GM18499 (cell line): ENCODE results near the gene SEC16A.

Experiments used
- ATAC-seq: cut with Tn5 transposase; IDR thresholded peaks from one replicate; pipeline ENCODE4 v1.9.1; 2021; ENCODE audit warnings: moderate number of reproducible peaks; ENCODE audit not compliant: insufficient read depth, unreplicated experiment

The SEC16A gene

GRCh38 chr9:136444102-136444501, 38.7 kb downstream of the SEC16A start:
- no peak for ATAC-seq

- ATAC-seq = no peak
These were observed 39.2 kb downstream of the SEC16A start for GRCh38 chr9:136443687-136444086.

- no peak for ATAC-seq
These were observed 39.8 kb downstream of the SEC16A start for GRCh38 chr9:136443087-136443486.

GRCh38 chr9:136442265-136442664, 40.6 kb downstream of the SEC16A start:
- ATAC-seq = no peak

DNA sequence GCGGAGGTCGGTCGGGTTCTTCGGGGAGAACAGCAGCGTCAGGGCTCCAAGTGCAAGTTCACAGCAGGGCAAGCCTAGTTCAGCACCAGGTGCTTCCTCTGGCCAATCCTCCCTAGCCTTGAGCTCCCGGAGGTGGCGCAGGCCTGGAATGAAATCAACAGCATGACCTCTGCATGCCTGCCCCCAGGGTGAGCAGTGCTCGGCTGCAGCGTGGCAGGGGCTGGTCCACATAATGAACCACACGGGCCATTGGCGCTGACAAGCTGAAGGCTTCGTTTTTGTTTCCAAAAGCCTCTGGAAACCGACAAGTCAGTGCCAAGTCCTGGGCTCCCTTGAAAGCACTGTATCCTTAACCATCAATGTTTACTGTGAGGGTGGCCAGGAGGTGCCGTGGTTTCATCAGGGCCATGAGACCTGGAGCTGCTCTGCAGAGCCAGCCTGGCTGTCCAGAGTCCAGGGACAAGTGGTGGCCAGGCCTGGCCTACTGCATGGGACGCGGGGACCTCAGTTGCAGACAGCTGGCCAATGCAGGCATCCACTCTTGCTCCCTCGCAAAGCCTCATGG, 41.1 kb downstream of the SEC16A start:
- ATAC-seq = no peak

GRCh38 chr9:136441191-136441680, 41.6 kb downstream of the SEC16A start:
- ATAC-seq = no peak

DNA sequence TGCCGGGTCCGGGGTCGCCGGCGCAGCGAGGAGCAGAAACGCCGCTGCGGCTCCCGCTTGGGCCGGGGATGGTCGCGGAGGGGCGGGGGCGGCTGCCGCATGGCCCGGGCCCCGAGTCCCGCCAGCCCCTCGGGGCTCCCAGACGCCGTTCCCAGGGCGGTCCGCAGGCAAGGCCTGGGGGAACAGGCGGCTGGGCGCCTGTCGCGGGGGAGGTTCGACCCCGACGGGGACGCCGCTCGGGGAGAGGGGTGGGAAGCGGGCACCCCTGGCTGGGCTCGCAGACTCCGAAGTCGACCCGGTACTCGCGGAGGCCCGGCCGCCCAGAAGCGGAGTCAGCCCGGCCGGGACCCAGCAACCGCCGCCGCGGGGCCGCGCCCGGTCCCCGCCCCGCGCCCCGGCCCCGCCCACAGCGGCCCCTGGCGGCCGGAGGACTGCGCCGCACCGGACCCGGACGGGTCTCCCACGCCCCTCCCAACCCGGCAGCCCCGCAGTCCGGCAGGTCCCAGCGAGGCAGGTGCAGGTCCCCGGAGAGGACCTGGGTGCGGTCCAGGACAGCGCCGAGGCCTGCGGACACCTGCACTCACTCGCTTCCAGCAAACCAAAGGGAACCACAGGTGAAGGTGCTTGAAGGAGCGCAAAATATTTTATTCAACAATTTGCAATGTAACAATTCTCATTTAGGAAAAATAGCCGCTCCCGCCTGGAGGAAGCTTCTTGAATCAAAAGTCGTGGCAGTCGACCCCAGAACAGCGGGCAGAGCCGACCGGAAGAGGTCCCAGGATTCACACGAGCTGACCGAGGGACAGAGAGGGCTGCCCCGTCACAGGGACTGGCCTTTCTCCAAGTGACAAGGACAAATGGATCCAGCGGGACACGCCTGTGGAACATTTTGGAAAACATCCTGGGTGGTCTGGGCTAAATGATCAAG, 43.1 kb downstream of the SEC16A start, which contains the start of gene INPP5E:
Gene INPP5E (minus strand): TSS at position 365 of the 928 bp plus-strand sequence. CDS start 426 bp downstream, outside the sequence.
- no peak for ATAC-seq

DNA sequence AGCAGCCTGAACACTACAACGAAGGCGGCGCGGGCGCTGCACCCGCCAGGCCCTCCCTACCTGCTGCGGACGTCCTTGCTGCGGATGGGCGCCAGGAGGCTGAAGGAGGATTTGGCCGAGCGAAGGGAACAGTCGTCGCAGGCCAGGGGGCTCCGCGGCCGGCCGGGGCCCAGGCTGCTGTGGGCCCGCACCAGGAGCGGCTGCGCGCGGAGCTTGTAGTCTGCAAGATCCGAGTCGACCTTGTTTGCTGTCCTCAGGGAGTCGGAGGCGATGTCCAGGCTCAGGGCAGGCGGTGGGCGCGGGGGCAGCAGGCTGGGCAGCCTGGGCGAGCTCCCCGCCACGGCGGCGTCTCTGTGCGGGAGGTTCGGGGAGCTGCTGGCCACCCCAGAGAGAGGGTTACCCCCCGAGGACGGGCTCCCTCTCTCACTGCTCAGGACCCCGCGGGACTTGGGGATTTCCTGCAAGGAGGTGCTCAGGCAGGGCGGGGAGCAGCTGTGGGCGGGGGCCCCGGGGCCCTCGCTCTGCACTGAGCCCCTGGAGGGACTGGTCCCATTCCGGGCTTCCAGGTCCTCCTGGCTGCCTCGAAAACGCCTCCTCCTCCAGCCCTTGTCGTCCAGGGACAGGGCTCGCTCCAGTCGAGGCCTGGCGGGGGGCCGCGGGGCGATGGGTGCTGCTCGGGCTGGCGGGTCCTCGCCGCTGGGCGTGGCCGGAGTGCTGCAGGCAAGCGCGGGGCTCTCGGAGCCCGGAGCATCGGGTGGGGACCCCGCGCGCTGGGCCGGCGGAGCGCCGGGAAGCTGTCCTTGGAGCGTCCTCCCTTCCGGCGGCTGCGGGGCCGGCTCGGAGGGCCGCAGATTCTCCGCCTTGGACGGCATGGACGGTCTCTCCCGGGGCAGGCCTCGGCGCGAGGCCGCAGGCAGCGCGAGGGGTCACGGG, 44.0 kb downstream of the SEC16A start:
- no peak for ATAC-seq

- no peak for ATAC-seq
These were observed 44.8 kb downstream of the SEC16A start for GRCh38 chr9:136437839-136438547.

DNA sequence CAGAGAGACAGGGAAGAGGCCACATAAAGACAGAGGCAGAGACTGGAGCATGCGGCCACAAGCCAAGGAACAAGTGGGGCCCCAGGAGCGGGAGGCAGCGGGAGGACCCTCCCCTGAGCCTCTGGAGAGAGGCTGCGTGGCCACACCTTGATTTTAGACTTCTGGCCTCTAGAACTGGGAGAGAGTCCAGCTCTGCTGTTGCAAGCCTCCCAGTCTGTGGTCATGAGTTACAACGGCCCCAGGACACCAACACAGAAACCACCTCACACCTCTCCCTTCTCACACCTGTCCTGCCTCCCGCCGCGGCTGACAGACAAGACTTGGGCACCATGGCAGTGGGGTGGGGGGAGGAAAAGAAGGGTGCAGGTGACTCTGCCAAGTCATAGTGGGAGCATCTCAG, 45.4 kb downstream of the SEC16A start:
- ATAC-seq = no peak

GRCh38 chr9:136436055-136436634, 46.7 kb downstream of the SEC16A start:
- no peak for ATAC-seq

DNA sequence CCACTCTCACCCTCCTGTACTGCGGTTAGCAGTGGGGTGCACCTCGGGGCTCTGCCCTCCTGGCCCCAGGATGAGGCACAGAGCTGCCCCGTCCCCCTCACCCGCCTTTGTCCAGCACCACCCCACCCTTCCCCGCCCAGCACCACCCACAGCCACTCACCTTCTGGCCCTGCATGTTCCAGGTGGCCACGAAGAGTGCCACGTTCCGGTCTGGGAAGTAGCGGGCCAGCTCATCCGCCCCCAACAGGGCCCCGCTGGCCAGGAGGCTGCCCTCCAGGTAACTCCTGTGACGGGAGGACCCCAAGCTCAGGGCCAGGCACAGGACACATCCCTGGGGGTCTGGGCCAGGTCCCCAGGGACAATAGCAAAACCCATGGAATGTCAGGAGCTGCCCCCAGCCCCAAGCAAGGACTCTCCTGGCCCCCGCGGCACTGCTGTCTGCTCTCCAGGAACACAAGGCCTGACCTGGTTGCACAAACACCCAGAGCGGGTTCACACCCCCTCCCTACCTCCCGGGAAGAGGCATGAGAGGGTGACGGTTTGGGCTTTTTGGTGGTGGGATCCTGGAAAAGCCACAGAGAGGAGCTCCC, 48.2 kb downstream of the SEC16A start:
- ATAC-seq = no peak

- ATAC-seq = no peak
These were observed 48.8 kb downstream of the SEC16A start for GRCh38 chr9:136433849-136434579.

DNA sequence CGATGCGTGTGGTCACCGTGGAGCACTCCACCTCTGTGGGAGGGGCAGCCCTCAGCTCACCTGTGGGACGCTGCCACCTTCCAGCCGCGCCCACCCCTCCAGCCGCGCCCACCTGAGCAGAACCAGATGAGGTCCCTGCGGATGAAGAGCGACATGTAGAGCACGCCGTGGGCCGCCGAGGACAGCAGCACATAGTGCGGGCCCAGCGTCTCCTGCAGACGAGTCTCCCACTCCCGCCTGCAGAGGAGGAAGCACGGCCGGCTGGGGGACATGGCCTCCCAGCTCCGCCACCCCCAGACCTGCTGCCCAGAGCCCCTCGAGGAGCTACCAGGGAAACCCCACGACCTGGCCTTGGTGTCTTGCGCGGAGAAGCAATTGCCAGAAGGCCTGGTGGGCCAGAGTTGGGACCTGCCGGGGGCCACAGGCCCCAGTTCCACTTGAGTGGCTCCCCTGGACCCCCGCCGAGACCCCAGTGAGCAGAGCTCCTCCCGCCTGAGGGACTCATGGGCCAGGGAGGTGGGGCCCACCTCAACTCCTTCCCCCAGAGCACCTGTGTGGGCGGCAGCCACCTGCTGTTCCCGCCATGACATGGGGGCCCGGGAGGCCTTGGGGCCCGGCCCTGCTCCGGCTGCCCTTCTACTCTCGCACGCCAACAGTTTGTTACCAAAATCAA, 49.7 kb downstream of the SEC16A start:
- no peak for ATAC-seq

- ATAC-seq = no peak
These were observed 50.2 kb downstream of the SEC16A start for GRCh38 chr9:136432591-136432990.

DNA sequence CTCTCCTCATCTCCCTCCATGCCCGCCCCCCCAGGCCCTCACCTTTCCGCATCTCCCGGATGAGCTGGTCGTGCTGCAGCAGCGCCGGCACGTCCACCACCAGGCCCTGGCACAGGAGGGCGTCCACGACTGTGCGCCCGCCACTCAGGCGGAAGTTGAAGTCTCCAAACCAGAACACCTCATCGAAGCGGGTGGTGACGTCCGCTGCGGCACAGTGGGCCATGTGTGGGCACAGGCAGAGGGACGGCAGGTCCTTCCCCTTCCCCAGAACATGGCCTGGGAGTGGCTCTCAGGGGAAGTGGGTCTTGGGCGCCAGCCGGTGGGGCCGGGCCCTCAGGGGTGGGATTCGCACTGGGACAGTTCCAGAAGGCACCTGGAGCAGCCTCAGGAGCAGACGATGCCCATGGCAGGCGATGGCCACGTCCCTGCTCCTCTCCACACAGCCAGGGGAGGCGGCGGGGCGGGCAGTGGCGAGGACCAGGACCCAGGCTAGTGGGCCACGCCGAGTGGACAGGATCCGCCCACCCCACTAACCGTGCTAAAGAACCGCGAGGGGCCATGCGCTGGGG, 51.0 kb downstream of the SEC16A start:
- ATAC-seq = no peak

DNA sequence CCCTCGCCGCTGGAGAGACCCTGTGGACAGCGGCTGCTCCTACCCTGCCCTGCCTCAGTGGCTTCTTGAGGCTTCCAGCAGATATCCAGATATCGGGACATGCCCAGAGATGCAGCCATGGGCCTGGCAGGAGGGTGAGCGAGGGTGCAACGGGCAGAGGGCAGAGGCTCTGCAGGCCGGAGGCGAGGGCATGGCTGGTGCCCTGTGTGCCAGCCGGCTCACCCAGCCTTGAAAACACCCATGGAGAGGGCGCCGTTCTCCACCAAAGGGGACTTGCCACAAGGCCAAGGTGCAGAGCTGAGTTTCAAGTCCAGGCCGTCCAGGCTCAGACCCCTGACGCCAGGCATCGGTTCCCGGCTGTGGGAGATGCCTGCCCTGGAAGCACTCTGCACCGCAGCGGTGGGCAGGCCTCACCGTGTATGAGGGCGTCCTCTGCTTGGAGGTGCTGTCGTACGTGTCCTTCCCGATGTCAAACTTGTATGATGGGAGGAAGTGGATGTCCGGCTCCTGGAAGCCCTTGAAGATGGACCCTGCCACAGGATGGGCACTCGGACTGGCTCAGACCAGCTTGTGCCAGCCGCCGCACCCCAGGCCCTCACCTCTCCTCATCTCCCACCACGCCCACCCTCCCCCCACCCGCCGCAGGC, 52.1 kb downstream of the SEC16A start:
- ATAC-seq = no peak
